COLO668 (cell line): ENCODE data around the gene NCBP2L.

ENCODE experiments used
- DNase-seq: peaks from one replicate; lab custom pipeline; 2025; ENCODE audit not compliant: unreplicated experiment; lab: John Stamatoyannopoulos, UW

Gene NCBP2L

DNA sequence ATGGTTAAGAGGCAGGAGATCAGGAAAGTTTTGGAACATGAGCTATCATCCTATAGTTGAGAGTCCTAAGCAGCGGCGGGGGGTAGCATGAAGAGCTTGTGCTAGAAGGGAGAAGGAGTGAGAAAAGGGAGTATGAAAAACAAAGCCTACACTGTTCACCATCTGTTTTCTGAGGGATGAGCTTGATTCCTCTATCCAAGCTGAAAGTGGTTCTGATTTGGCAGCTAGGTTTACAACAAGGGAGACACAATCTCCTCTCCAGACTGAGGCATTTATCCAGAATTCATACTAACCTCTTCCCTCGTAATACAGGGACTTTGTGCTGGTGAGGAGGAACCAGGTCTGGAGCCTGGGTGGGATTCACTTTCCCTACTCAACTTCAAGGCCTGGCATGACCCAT is 25.5 kb upstream of the NCBP2L start:
- DNase-seq, result no peak

DNA sequence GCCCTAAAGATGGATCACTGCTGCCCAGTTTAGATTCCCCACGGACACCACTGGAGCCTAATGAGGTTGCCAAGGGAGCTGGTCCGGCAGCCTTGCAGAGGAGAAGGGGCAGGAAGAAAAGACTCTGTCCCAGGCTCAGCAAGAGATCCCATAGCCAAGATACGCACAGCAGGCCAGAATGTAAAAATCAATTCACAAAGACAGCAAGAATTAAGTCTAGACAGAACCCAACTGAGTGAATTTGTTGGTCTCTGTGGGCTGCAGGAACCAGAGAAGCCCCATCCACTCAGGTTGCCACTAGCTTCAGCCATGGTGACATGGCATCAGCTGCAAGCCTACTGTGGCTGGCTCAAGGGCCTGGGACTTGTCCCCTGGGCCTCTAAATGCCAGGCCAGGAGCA is 24.8 kb upstream of the NCBP2L start:
- no peak for DNase-seq

DNA sequence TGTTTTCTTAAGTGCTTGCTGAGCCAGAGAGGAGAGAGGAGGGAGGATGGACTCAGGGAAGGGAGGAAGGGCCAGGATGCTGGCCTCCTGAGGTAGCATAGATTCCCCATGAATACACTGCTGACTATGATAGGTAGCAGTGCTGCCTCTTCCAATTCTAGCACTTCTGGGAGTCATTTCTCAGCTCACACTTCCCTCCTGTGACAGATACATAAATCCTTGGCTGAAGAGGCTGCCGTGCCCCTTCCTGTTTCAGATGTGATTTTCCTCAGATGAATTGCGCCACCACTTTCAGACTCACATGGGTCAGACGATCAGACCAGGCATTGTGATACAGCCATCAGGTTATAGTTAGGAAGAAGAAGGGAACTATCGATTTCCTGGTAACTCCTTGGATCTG is 24.3 kb upstream of the NCBP2L start:
- DNase-seq, result no peak

DNA sequence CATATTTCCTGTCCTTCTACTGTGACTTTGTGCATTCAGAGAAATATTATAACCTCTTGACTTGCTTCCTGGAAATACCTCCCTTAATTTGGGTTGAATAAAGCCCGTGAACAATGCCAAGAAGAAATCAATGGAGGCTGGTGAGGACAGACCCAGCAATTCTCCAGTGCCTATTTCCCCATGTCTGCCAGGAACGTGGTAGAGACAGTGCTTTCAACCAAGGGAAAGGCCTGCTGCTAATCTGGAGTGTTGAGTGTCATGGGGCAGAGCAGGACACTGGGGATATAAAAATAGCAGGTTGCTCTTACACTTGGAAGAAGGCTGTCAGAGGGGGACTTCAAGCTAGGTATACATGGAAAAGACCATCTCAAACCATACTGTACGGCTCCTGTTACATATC is 21.8 kb upstream of the NCBP2L start:
- no peak for DNase-seq

DNA sequence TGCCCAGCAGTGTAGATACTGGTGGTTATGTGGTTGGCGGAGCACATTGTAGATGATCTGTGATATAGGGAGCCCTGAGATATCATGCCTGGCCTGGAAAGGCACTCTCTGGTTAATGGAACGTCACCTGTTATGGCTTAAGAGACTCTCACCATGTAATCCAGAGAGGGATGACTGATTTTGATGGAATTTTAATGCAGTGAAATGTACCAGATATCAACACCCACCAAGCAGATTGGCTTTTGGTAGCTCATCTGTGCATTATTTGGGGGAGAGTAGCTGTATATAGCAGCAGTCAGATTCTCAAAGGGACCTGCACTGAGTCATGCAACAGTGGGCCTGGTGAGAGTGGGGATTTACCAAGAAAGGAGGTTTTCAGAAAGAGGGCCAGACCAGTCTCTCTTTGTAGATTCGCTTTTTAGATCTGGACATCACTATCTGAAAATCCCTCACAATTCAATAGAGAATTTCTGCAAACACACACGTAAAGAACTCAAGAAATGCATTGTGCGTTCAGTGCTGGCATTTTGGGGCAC is 19.2 kb upstream of the NCBP2L start:
- no peak for DNase-seq

DNA sequence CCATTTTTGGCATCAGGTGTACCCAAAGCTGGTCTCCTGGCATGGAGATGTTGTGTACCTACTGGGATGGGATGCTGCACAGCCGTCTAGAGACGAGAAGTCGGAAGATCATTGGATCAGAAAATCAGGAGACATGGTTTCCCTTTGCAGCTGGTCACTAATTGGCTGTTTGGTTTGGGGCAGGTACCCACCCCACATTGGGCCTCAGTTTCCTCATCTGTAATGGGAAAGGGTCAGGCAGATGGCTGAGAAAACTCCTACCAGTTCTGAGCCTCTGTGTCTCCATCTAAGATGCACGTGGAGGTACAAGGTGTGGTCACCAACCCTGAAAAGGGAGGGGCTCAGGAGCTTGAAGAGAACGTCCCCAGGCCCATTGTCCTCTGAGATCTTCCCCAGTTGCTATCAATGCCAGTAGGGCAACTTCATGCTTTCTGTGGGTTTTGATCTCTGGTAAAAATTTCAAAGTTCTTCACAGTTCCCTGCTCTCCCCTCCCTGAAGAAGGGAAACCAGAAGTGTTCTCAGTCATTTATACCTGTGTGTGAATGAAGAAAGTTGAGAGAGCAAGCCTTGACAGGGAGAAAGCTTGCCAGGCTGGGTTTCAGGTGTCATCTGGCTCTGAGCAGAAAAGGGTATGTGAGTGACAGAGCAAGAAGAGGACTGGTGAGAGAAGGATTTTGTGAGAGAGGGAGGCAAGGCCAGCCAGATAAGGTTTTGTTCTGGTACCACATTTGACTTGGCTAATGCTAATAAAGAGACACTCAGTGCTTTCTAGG is 17.0 kb upstream of the NCBP2L start:
- no peak for DNase-seq

DNA sequence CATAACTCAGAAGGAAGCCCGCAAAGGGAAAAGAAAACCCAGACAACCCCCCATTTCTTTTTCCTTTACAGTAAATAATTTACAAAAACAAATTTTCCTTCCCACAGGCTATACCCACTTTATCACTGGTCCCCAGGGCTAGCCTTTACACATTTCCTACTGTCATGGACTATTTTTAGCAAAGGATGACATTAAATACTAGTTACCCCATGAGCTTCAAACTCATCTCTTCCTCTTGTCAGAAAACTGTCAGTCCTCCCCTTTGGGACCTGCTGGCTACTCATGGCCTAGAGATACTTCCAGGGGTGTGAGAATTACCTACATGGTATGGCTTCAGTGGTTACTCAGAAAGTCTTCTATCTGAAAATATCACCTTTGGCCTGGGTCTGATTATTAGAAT is 13.9 kb upstream of the NCBP2L start:
- no peak for DNase-seq

DNA sequence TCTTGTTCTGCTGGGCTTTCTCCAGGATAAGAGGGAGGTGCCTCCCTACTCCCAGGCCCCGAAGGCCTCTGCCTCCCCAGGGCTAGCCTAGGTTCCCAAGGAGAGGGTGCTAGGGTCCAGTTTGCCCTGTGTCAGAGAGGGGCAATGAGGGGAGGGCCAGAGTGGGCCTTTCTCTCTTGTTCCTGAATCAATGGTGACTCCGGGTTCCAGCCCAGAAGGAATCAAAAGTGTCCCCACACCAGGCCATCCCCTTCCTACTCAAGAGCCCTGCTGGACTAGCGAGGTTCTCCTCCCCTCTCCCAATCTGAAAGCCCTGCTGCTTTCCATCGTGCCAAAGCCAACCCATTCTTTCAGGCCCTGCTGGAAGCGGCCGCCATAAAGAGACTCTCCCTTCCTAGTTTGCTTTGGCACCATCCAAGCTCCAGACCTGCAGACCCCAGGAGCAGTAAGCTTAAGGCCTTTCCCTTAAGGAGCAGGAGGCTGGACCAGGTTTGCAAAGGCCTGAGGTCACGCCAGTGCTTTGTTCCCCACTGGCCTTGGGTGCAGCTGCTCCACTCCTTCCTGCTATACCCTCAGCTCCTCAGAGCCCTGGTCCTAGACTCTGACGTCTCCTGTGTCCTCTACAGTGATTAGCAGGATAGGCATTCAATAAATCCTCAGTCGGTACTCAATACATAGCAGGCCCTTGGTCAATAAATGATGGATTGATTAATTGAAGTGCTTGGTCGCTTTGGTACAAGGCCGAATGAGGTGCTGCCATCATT is 12.5 kb upstream of the NCBP2L start:
- DNase-seq, result no peak

DNA sequence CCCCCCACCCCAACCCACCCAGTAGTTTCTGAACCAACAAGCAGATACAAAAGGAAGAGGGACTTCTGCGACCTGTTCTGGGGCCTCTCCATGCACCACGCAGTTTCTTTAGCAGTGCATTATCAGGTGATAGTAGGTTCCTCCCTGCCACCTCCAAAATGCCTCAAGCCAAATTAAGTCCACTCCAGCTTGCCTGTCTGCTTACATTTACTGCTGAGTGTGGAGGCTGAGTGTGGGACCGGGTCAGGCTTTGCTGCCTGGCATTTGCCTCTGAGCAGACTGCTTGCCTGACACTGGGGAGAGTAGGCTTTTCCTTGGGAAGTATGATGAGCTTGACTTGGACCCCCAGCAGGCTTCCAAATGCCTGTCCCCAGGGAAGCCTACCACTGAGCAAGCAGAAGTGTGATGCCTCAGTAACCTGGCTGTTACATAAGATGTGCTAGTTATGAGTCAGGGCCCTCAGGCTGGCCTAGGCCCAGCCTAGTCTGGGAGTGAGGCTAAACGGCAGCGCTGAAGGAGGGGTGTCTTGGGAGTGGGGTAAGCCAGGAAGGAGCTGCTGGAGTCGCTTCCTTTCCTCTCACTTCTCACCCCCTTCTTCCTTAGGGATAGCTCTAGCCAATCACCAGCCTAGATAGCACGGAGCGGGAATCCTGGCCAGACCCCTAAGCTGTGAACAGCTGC is 10.9 kb upstream of the NCBP2L start:
- no peak for DNase-seq

DNA sequence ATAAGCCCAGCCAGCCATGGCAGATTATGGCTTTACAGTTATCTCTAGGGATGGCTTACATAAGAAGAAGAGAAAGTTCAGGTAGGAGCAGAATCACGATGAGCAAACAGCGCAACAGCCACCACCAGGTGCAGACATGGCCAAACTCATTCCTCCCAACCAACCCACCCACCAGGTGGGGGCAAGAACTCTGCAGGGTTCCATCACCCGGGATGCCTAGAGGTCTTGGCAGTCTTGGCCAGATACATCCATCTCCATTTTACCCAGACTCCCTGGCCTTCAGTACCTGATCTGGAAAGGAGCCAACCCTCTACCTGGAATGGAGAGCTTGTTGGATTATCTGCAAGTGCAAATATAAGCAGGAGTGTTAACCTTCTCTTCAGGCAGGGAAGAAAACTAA is 9.5 kb upstream of the NCBP2L start:
- no peak for DNase-seq

DNA sequence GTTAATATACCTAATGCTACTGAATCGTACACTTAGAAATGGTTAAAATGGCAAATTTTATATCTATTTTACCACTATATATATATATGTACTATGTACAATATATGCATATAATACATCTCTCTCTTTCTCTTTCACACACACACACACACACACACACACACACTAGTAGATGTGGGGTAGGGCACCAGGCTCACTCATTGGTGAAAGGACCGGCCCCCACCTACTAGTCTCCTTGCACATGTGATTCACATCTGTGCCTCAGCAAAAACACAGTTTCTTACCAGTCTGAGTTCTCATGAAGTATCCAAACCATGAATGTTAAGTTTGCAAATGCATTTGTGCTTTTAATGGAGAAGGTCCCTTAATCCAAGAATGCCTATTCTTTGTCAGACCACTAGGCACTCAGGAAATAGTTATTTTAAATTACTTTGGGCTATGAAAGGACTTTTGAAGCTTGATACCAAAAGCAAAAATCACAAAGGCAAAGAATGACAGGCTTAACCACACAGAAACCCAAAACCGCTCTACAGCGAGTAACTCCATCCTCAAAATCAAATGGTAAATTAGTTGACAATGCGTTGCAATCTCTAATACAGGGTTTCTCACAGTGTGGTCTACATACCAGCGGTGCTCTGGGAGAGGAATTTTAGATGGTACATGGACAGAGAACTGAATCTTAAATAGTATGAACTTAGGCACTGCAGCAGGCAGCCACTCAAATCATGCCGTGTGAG is 7.8 kb upstream of the NCBP2L start:
- DNase-seq, result no peak

DNA sequence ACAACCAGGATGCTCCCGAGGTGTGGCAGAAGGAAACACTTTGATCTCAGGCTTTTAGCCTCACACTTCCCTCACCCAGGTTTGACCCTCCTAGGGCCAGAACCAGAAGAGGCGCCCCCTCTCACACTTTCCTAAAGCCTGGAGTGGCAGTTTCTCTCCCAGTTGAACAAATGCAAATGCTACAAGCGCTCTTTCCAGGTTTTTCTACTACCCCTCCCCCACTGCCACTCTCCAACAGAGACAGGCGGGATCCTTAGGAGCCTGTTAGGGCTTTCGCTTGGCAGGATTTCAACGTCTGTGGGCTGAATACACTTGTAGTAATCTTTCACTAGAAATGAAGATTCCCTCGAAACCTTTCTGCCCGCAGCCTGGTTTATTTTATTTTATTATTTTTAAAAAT is 4.3 kb upstream of the NCBP2L start:
- DNase-seq, result no peak

DNA sequence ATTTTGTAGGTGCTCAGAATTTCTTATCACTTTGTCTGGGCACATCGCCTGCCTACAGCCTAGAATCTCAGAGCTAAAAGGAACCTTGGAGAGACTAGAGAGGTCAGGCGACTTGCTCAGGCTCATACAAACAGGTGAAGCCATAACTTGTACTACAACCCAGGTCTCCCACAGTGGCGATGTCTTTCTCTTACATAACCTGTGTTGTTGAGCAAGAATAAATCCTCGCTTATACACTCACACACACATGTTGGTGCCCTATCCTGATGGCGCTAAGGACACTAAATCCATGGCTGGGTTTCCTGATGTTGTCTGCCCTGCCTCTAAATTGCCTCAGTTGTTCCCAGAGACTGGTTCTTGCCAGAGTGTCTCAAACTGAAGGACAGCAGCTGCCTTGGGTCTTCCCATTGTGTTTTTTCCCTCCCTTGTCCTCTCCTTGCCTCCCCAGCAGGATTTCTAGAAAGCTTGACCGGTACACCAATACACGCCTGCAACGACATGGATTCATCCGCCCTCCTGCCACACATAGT is 3.6 kb upstream of the NCBP2L start:
- no peak for DNase-seq

DNA sequence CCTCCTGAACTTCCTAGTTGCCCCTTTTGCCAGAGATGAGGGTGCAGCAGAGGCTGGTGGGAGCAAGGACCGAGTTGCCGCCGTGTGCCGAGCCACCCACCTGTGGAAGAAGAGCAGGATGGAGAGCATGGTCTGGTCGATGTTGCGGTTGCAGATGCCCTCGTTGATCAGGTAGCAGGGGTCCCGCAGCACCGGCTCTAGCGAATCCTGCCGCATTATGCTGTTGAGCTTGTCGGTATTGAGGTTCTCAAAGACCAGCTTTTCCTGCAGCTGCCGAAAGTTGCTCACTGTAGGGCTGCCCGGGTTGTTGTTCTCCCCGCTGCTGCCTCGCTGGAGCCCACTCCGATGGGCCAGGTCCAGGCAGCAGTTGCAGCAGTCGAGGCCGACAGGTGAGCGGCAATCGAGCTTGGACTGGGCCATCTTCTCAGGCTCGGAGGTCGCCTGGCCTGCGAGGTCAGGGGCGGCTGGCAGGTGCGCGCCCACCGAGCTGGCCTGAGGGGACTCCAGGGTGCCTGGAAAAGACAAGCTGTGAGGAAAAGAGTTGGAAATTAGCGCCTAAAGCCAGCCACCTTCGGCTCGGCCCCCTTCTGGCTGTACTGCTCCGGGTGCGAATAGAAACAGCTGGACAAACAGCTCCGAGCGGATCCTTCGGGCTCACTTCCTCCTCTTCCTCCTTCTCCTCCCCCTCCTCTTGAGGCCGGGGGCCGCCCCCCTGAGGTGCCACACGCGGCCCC is 2.4 kb upstream of the NCBP2L start:
- DNase-seq, result no peak

DNA sequence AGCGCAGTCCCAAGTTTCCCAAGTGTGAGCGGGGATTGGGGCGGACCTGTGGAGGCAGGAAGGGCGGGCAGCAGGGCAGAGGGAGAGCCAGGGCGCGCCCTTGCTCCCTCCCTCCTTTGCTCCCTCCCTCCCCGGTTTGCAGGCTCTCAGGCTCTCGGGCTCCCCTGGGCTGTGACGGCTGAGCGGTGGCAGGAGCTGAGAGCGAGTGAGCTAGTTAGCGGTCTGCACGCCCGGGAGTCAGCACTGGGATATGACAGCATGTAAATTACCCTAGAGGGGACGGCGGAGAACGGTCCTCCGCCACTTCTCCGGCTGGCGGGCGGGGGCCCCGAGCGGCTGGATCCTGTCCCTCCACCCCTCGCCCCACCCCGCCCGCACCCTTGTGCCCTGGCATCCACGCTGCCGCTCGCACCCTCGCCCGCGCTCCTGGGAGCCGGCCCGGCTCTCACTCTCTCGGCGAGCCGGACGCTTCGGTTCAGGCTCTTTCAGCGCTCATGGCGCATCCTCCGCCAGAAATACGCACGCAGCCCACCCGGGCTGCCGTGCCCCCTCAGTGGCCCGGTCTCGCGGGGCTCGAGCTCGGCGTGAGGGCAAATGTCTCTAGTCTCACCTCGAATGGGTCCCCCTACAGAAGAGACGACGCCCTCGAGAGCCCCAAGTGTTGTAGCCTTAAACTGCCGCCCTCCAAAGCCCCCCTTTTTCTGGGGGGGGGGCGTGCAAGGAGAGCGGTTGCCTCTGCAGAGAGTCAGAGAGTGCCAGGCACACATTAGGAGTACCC is 1.6 kb upstream of the NCBP2L start, which contains the start of gene TSC22D3:
TSC22D3 (minus strand) TSS at position 54 of the 778 bp plus-strand sequence. CDS start 368 bp downstream, outside the sequence.
- peak; percentile 77 for DNase-seq

DNA sequence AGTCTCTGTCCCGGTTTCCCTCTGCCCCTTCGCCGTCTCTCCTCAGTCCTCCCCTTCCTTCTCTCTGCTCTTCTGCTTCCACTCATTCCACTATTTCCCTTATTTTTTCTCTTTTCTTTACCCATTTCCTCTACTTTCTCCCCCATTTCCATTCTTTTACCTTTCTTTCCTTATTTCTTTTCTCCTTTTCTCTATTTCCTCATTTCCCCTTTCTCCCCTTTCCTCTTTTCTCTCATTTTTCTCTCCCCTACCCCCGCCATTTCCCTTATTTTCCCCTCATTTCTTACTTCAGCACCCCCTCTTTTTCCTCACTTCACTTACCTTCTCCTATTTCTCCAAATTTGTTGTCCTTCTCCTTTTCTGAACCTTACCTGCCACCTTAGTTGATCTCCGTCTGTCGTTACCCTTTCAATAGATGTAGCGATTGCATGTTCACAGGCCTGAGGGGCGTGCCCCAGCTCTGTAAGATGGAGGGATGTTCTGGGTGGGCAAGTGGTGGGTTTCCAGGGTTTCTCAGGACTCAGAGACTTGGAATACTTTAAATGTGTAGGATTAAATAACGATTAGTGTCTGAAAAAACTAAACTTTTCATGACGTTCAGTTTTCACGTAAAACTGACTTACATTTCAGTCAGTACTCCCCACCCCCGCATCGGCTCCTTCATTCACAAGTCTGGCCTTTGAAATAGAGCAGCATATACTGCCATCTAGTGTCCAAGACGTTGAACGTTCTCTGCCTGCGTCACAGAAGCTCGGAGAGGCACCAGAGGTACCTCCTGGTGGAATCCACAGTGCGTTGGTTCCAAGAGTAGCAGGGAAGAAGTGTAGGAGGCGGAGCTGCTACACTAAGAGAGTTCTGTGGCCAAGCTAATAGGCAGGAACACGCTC is 641 bp upstream of the NCBP2L start:
- DNase-seq, result peak; percentile 59

DNA sequence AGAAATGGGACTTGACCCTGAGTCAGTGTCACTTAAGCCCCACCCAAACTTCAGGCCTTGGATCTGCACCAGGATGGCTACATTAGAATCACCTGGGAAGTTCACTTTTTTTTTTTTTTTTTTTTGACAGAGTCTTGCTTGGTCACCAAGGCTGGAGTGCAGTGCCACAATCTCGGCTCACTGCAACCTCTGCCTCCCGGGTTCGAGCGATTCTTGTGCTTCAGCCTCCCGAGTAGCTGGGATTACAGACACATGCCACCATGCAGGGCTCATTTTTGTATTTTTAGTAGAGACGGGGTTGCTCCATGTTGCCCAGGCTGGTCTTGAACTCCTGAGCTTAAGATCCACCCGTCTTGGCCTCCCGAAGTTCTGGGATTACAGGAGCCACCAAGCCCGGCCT is 3.0 kb downstream of the NCBP2L start:
- no peak for DNase-seq

DNA sequence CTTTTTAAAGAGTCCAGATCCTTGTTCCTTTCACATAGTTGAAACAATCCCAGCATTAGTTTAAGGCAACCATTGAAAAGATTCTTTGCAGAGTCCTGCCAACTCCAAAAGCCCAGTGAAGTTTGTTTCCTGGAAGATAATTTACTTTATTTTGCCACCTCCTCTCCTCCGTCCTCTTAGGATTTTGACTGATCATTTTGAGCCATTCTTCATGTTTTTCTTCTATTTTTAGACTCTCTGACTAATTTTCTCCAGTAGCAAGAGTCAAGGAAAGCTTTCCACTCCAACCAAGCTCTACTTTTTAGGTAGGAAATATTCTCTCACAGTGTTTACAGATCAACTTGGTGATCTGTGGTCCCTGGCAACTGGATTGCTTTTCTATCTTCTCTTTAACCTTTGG is 10.3 kb downstream of the NCBP2L start:
- no peak for DNase-seq
